ENCODE measurements around the gene TRIM46. TPM values are rescaled to one million over a fixed set of nuclear protein-coding genes. Genes with fewer than 3 reads are reported as not detected.
"Not testable (repeated sequence)": the region's sequence is repeated elsewhere in the genome, so short reads cannot be mapped to it uniquely, and the experiment has no call there.

Gene TRIM46
- total RNA-seq, 2 experiments from 2014 or later, result 17.8 to 18.3 TPM

- Mint-ChIP-seq H3K4me1 (peaks cover 37% of the 10 kb centered on the region), H3K27ac (no peak overlapping the region), H3K36me3 (ENCODE audit: low read depth) (peaks cover 7% of the 10 kb centered on the region), H3K27me3 (no peaks in the 10 kb centered on the region), H3K4me3 (no peak overlapping the region), H3K9me3 (no peaks in the 10 kb centered on the region)
- no peak for DNase-seq
- ChIA-PET POLR2A (interaction anchor here (4.8 kb wide), 1 partner anchor 12 kb away, joined by 87 read pairs; no protein-coding TSS in a partner anchor), CTCF (interaction anchor here (1.1 to 5.1 kb wide), 7 partner anchors 9 to 38 kb away, joined by 3 to 58 read pairs (median 8); a partner anchor contains a TSS)
Observed at GRCh38 chr1:155205969-155206593, 32.4 kb downstream of the TRIM46 start.

GRCh38 chr1:155206891-155207805 is 33.5 kb downstream of the TRIM46 start:
- H3K27ac Mint-ChIP-seq, result peak overlapping the region; percentile 79
- ChIA-PET POLR2A (interaction anchor here (0.6 to 4.8 kb wide), 16 partner anchors 8 to 1075 kb away, joined by 3 to 87 read pairs (median 4); partner anchors contain the start of genes CLK2, KRTCAP2, SMG5 and TRIM46), CTCF (interaction anchor here (0.8 to 5.1 kb wide), 18 partner anchors 9 to 117 kb away, joined by 3 to 58 read pairs (median 8); partner anchors contain the start of genes KRTCAP2, RUSC1 and SCAMP3)
- peaks cover 40% of the 10 kb centered on the region for H3K4me1 Mint-ChIP-seq
- no peaks in the 10 kb centered on the region for H3K9me3 Mint-ChIP-seq
- H3K27me3 Mint-ChIP-seq, result no peaks in the 10 kb centered on the region
- peak; percentile 92 for DNase-seq
- H3K36me3 Mint-ChIP-seq (ENCODE audit: low read depth), result peaks cover 12% of the 10 kb centered on the region
- peak overlapping the region; percentile 62 for H3K4me3 Mint-ChIP-seq

GRCh38 chr1:155207806-155208540 is 34.3 kb downstream of the TRIM46 start, which contains the start of gene THBS3:
TSS of gene THBS3 (minus strand) at chr1:155207897. CDS start at chr1:155207876, 21 bp downstream.
- H3K36me3 Mint-ChIP-seq (ENCODE audit: low read depth), result peaks cover 12% of the 10 kb centered on the region
- ChIA-PET CTCF (interaction anchor here (0.9 to 5.1 kb wide), 12 partner anchors 11 to 116 kb away, joined by 3 to 58 read pairs (median 10); partner anchors contain the start of genes KRTCAP2, RUSC1 and SCAMP3), POLR2A (interaction anchor here (0.6 to 4.8 kb wide), 11 partner anchors 11 to 1074 kb away, joined by 3 to 87 read pairs (median 15); partner anchors contain the start of genes KRTCAP2, SMG5 and TRIM46)
- peaks cover 40% of the 10 kb centered on the region for H3K4me1 Mint-ChIP-seq
- peak within 1 kb of the TSS; percentile 85 for H3K4me3 Mint-ChIP-seq
- no peak for DNase-seq
- H3K9me3 Mint-ChIP-seq, result no peaks in the 10 kb centered on the region
- no peaks in the 10 kb centered on the region for H3K27me3 Mint-ChIP-seq
- peak within 1 kb of the TSS; percentile 80 for H3K27ac Mint-ChIP-seq

- CTCF ChIA-PET, result interaction anchor here (0.6 to 5.1 kb wide), 14 partner anchors 11 to 527 kb away, joined by 3 to 58 read pairs (median 4); partner anchors contain the start of gene KRTCAP2
- H3K9me3 Mint-ChIP-seq, result no peaks in the 10 kb centered on the region
- H3K27me3 Mint-ChIP-seq, result no peaks in the 10 kb centered on the region
- H3K36me3 Mint-ChIP-seq (ENCODE audit: low read depth), result peaks cover 12% of the 10 kb centered on the region
- peak within 1 kb of the TSS; percentile 85 for H3K4me3 Mint-ChIP-seq
- POLR2A ChIA-PET, result interaction anchor here (1.0 to 4.8 kb wide), 14 partner anchors 11 to 116 kb away, joined by 3 to 87 read pairs (median 14); partner anchors contain the start of genes CLK2, KRTCAP2 and TRIM46
- peaks cover 40% of the 10 kb centered on the region for H3K4me1 Mint-ChIP-seq
- peak within 1 kb of the TSS; percentile 80 for H3K27ac Mint-ChIP-seq
- DNase-seq, result peak; percentile 89
Observed at GRCh38 chr1:155208541-155209311, 35.1 kb downstream of the TRIM46 start, which contains the start of gene MTX1. TSS of gene MTX1 (plus strand) at chr1:155208695. CDS start at chr1:155208805, 110 bp downstream.

- H3K36me3 Mint-ChIP-seq (ENCODE audit: low read depth), result peaks cover 12% of the 10 kb centered on the region
- peaks cover 40% of the 10 kb centered on the region for H3K4me1 Mint-ChIP-seq
- POLR2A ChIA-PET, result interaction anchor here (0.7 to 4.8 kb wide), 13 partner anchors 10 to 116 kb away, joined by 3 to 87 read pairs (median 12); partner anchors contain the start of genes CLK2, KRTCAP2 and TRIM46
- peak overlapping the region; percentile 85 for H3K4me3 Mint-ChIP-seq
- DNase-seq, result no peak
- H3K27me3 Mint-ChIP-seq, result no peaks in the 10 kb centered on the region
- H3K27ac Mint-ChIP-seq, result peak overlapping the region; percentile 74
- no peaks in the 10 kb centered on the region for H3K9me3 Mint-ChIP-seq
- CTCF ChIA-PET, result interaction anchor here (0.6 to 5.1 kb wide), 9 partner anchors 15 to 527 kb away, joined by 3 to 58 read pairs (median 3); partner anchors contain the start of gene KRTCAP2
Observed at GRCh38 chr1:155209312-155209721, 35.7 kb downstream of the TRIM46 start.

- no peaks in the 10 kb centered on the region for H3K9me3 Mint-ChIP-seq
- CTCF ChIA-PET, result interaction anchor here (1.4 to 2.3 kb wide), 2 partner anchors 14 to 38 kb away, joined by 3 to 13 read pairs; partner anchors contain the start of gene KRTCAP2
- H3K4me3 Mint-ChIP-seq, result peak overlapping the region; percentile 85
- H3K36me3 Mint-ChIP-seq (ENCODE audit: low read depth), result peaks cover 20% of the 10 kb centered on the region
- no peak for DNase-seq
- no peaks in the 10 kb centered on the region for H3K27me3 Mint-ChIP-seq
- H3K27ac Mint-ChIP-seq, result peak overlapping the region; percentile 8
- POLR2A ChIA-PET, result interaction anchor here (1.5 to 4.8 kb wide), 7 partner anchors 14 to 113 kb away, joined by 3 to 87 read pairs (median 26); a partner anchor contains a TSS
- H3K4me1 Mint-ChIP-seq, result peaks cover 49% of the 10 kb centered on the region
Observed at GRCh38 chr1:155210314-155211104, 36.9 kb downstream of the TRIM46 start.

GRCh38 chr1:155211381-155212050 is 37.9 kb downstream of the TRIM46 start:
- H3K27me3 Mint-ChIP-seq, CTCF ChIA-PET, H3K27ac Mint-ChIP-seq, DNase-seq, H3K9me3 Mint-ChIP-seq, H3K4me3 Mint-ChIP-seq: not testable (repeated sequence)
- POLR2A ChIA-PET, result interaction anchor here (0.9 kb wide), 1 partner anchor 11 kb away, joined by 3 read pairs; no protein-coding TSS in a partner anchor
- peaks cover 53% of the 10 kb centered on the region for H3K4me1 Mint-ChIP-seq
- peaks cover 30% of the 10 kb centered on the region for H3K36me3 Mint-ChIP-seq (ENCODE audit: low read depth)

- CTCF ChIA-PET, H3K4me3 Mint-ChIP-seq, H3K27ac Mint-ChIP-seq, H3K9me3 Mint-ChIP-seq, H3K27me3 Mint-ChIP-seq, DNase-seq: not testable (repeated sequence)
- POLR2A ChIA-PET, result interaction anchor here (0.9 kb wide), 1 partner anchor 12 kb away, joined by 3 read pairs; no protein-coding TSS in a partner anchor
- Mint-ChIP-seq H3K36me3 (ENCODE audit: low read depth) (peaks cover 31% of the 10 kb centered on the region), H3K4me1 (peaks cover 49% of the 10 kb centered on the region)
Observed at GRCh38 chr1:155212051-155212440, 38.4 kb downstream of the TRIM46 start.

GRCh38 chr1:155214702-155215101 is 41.1 kb downstream of the TRIM46 start:
- H3K27me3 Mint-ChIP-seq, H3K9me3 Mint-ChIP-seq, DNase-seq, CTCF ChIA-PET: not testable (repeated sequence)
- peaks cover 41% of the 10 kb centered on the region for H3K36me3 Mint-ChIP-seq (ENCODE audit: low read depth)
- H3K4me3 Mint-ChIP-seq, result peak overlapping the region; percentile 38
- H3K27ac Mint-ChIP-seq, result peak overlapping the region; percentile 97
- H3K4me1 Mint-ChIP-seq, result peaks cover 47% of the 10 kb centered on the region
- POLR2A ChIA-PET, result interaction anchor here (1.2 to 1.5 kb wide), 2 partner anchors 8 to 29 kb away, joined by 4 read pairs; no protein-coding TSS in a partner anchor

All from activated CD4-positive, alpha-beta memory T cell treated with anti-CD3 and anti-CD28 coated beads, Interleukin-2, amount 10 ng/mL, durations not matched to agents 7 days and 5 days (primary cell).